ENCODE data around the gene DSC1. TPM values are rescaled to one million over a fixed set of nuclear protein-coding genes. Genes with fewer than 3 reads are reported as not detected.

The DSC1 gene
- polyA plus RNA-seq, 1 of the 3 experiments (the other 2 are of a cell fraction), result not detected

DNA sequence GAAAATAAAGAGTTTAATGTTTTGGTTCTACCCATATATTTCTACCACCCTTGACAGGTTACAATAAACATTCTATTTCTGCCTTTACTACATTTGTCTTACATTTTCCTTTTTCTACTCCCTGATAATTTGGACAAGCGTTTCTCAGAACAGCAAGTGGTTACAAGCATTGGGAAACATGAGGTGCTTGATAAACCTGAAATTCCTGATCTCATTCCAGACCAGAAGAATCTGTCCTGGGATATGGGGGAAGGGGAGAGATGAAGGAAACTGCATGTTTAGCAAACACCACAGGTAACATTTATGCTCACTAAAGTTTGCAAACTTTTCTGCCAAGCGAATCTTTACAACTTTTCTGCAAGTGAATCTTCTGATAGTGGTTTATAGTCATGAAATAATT, 28.3 kb upstream of the DSC1 start:
- no peak for DNase-seq
- Histone ChIP-seq H3K36me3 (replicated peaks in 1 of 2; ENCODE audit: control insufficient read depth in 1 of 2, insufficient read depth in 2 of 2, low read length in 1 of 2) (no peaks in the 10 kb centered on the region), H3K4me1 (ENCODE audit: control insufficient read depth in 1 of 2, insufficient read depth in 2 of 2, low read depth in 1 of 2, low read length in 1 of 2) (no peaks in the 10 kb centered on the region), H3K79me2 (ENCODE audit: insufficient read depth) (no peaks in the 10 kb centered on the region), H2AFZ (ENCODE audit: low read depth) (no peak overlapping the region), H4K20me1 (ENCODE audit: insufficient read depth) (no peaks in the 10 kb centered on the region), H3K9me2 (no peaks in the 10 kb centered on the region), H3K9ac (no peak overlapping the region), H3K4me3 (ENCODE audit: low read depth in 2 of 2, low read length in 1 of 2) (no peak overlapping the region), H3F3A (replicated peaks; ENCODE audit: insufficient read depth) (no peaks in the 10 kb centered on the region), H3K27ac (ENCODE audit: low read depth in 2 of 2, low read length in 1 of 2) (no peak overlapping the region), H3K4me2 (no peak overlapping the region), H3K9me3 (no peaks in the 10 kb centered on the region), H3K27me3 (ENCODE audit: insufficient read depth) (no peaks in the 10 kb centered on the region)
- TF ChIP-seq RXRA (IDR thresholded peaks at IDR 0.05; ENCODE audit: borderline replicate concordance, low read depth), result no peak
- TF ChIP-seq TEAD4 (IDR thresholded peaks at IDR 0.05; ENCODE audit: borderline replicate concordance, insufficient read depth), result no peak
- TF ChIP-seq EZH2phosphoT487 (IDR thresholded peaks at IDR 0.05; ENCODE audit: borderline replicate concordance, low read depth), result no peak
- TF ChIP-seq, protein P1, sequence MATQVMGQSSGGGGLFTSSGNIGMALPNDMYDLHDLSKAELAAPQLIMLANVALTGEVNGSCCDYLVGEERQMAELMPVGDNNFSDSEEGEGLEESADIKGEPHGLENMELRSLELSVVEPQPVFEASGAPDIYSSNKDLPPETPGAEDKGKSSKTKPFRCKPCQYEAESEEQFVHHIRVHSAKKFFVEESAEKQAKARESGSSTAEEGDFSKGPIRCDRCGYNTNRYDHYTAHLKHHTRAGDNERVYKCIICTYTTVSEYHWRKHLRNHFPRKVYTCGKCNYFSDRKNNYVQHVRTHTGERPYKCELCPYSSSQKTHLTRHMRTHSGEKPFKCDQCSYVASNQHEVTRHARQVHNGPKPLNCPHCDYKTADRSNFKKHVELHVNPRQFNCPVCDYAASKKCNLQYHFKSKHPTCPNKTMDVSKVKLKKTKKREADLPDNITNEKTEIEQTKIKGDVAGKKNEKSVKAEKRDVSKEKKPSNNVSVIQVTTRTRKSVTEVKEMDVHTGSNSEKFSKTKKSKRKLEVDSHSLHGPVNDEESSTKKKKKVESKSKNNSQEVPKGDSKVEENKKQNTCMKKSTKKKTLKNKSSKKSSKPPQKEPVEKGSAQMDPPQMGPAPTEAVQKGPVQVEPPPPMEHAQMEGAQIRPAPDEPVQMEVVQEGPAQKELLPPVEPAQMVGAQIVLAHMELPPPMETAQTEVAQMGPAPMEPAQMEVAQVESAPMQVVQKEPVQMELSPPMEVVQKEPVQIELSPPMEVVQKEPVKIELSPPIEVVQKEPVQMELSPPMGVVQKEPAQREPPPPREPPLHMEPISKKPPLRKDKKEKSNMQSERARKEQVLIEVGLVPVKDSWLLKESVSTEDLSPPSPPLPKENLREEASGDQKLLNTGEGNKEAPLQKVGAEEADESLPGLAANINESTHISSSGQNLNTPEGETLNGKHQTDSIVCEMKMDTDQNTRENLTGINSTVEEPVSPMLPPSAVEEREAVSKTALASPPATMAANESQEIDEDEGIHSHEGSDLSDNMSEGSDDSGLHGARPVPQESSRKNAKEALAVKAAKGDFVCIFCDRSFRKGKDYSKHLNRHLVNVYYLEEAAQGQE (IDR thresholded peaks at IDR 0.05; ENCODE audit: low read depth, low read length), result no peak
- no peak for TF ChIP-seq FOSL2 (IDR thresholded peaks at IDR 0.05; ENCODE audit: borderline replicate concordance, low read depth)
- no peak for TF ChIP-seq NRF1 (IDR thresholded peaks at IDR 0.05; ENCODE audit: low read depth, low read length)
- TF ChIP-seq, protein P2, sequence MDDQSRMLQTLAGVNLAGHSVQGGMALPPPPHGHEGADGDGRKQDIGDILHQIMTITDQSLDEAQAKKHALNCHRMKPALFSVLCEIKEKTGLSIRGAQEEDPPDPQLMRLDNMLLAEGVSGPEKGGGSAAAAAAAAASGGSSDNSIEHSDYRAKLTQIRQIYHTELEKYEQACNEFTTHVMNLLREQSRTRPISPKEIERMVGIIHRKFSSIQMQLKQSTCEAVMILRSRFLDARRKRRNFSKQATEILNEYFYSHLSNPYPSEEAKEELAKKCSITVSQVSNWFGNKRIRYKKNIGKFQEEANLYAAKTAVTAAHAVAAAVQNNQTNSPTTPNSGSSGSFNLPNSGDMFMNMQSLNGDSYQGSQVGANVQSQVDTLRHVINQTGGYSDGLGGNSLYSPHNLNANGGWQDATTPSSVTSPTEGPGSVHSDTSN (IDR thresholded peaks at IDR 0.05), result no peak
- no peak for TF ChIP-seq SMC3 (IDR thresholded peaks at IDR 0.05; ENCODE audit: low read depth, low read length)
- POLR2A ChIA-PET, result no interaction called here
- CTCF ChIA-PET, result no interaction called here
- 7% methylated on average over 2 of the region's 2 CpGs for WGBS (ENCODE audit: low lambda C conversion rate)

DNA sequence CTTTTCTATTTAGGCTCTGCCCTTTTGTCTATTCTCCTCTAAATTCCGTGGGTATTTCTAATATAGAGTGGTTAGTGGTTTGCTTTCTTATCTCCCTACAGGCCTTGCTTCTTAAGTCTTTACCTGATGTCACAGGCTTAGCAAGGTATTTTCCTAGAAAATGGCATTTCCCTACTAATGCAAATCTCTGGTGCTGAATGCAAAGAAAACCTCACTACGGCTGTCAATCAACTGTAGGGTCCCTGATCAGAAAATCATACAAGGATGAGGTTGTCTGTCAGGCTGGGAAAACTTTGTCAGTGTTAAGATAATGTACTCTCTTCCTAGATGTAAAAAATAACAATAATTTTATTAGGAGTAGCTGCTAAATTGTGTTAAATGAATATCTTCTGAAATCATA, 27.1 kb upstream of the DSC1 start:
- H3K27ac ChIP-seq (ENCODE audit: low read depth in 2 of 2, low read length in 1 of 2), result no peak overlapping the region
- H3K9ac ChIP-seq, result no peak overlapping the region
- H3K79me2 ChIP-seq (ENCODE audit: insufficient read depth), result no peaks in the 10 kb centered on the region
- no peaks in the 10 kb centered on the region for H3K4me1 ChIP-seq (ENCODE audit: control insufficient read depth in 1 of 2, insufficient read depth in 2 of 2, low read depth in 1 of 2, low read length in 1 of 2)
- H3F3A ChIP-seq (replicated peaks; ENCODE audit: insufficient read depth), result no peaks in the 10 kb centered on the region
- H3K9me3 ChIP-seq, result no peaks in the 10 kb centered on the region
- no peaks in the 10 kb centered on the region for H4K20me1 ChIP-seq (ENCODE audit: insufficient read depth)
- H3K9me2 ChIP-seq, result no peaks in the 10 kb centered on the region
- ChIA-PET POLR2A (no interaction called here), CTCF (interaction anchor here (0.6 kb wide), 1 partner anchor 15 kb away, joined by 4 read pairs; no protein-coding TSS in a partner anchor)
- H3K36me3 ChIP-seq (replicated peaks in 1 of 2; ENCODE audit: control insufficient read depth in 1 of 2, insufficient read depth in 2 of 2, low read length in 1 of 2), result no peaks in the 10 kb centered on the region
- H2AFZ ChIP-seq (ENCODE audit: low read depth), result no peak overlapping the region
- DNase-seq, result no peak
- no peak overlapping the region for H3K4me3 ChIP-seq (ENCODE audit: low read depth in 2 of 2, low read length in 1 of 2)
- no peak overlapping the region for H3K4me2 ChIP-seq
- WGBS (ENCODE audit: low lambda C conversion rate), result 2% methylated on average over 2 of the region's 2 CpGs
- no peaks in the 10 kb centered on the region for H3K27me3 ChIP-seq (ENCODE audit: insufficient read depth)
- TF ChIP-seq FOSL2 (IDR thresholded peaks at IDR 0.05; ENCODE audit: borderline replicate concordance, low read depth), result no peak
- no peak for TF ChIP-seq NFIC (IDR thresholded peaks at IDR 0.05; ENCODE audit: borderline replicate concordance)
- TF ChIP-seq, protein P3, sequence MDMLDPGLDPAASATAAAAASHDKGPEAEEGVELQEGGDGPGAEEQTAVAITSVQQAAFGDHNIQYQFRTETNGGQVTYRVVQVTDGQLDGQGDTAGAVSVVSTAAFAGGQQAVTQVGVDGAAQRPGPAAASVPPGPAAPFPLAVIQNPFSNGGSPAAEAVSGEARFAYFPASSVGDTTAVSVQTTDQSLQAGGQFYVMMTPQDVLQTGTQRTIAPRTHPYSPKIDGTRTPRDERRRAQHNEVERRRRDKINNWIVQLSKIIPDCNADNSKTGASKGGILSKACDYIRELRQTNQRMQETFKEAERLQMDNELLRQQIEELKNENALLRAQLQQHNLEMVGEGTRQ (IDR thresholded peaks at IDR 0.05; ENCODE audit: borderline replicate concordance, low read depth, low read length), result no peak
- no peak for TF ChIP-seq TAF1 (IDR thresholded peaks at IDR 0.05; ENCODE audit: borderline replicate concordance, low read depth, low read length)
- no peak for TF ChIP-seq MEF2A (IDR thresholded peaks at IDR 0.05; ENCODE audit: borderline replicate concordance, low read depth)
- no peak for TF ChIP-seq ELF1 (IDR thresholded peaks at IDR 0.05)
- TF ChIP-seq EZH2phosphoT487 (IDR thresholded peaks at IDR 0.05; ENCODE audit: borderline replicate concordance, low read depth), result no peak
- no peak for TF ChIP-seq SIN3A (IDR thresholded peaks at IDR 0.05; ENCODE audit: borderline replicate concordance, low read depth, low read length)
- no peak for TF ChIP-seq FOXJ3 (CRISPR knock-in tag; IDR thresholded peaks at IDR 0.05)
- no peak for TF ChIP-seq NRF1 (IDR thresholded peaks at IDR 0.05; ENCODE audit: low read depth, low read length)
- no peak for TF ChIP-seq RFX5 (IDR thresholded peaks at IDR 0.05; ENCODE audit: low read length)
- TF ChIP-seq, protein P4, sequence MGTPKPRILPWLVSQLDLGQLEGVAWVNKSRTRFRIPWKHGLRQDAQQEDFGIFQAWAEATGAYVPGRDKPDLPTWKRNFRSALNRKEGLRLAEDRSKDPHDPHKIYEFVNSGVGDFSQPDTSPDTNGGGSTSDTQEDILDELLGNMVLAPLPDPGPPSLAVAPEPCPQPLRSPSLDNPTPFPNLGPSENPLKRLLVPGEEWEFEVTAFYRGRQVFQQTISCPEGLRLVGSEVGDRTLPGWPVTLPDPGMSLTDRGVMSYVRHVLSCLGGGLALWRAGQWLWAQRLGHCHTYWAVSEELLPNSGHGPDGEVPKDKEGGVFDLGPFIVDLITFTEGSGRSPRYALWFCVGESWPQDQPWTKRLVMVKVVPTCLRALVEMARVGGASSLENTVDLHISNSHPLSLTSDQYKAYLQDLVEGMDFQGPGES (IDR thresholded peaks at IDR 0.05; ENCODE audit: low read depth, low read length), result no peak
- no peak for TF ChIP-seq RXRA (IDR thresholded peaks at IDR 0.05; ENCODE audit: borderline replicate concordance, low read depth)
- no peak for TF ChIP-seq MXI1 (IDR thresholded peaks at IDR 0.05; ENCODE audit: low read depth, low read length)
